HG02763 (cell line): ENCODE measurements around the gene ATP4A.
"Not testable (repeated sequence)": the region's sequence is repeated elsewhere in the genome, so short reads cannot be mapped to it uniquely, and the experiment has no call there.

Source experiments
- ATAC-seq: cut with Tn5 transposase; IDR thresholded peaks from one replicate; pipeline ENCODE4 v1.9.1; 2021; ENCODE audit warnings: mild to moderate bottlenecking, moderate library complexity; ENCODE audit not compliant: unreplicated experiment

ATP4A gene

DNA sequence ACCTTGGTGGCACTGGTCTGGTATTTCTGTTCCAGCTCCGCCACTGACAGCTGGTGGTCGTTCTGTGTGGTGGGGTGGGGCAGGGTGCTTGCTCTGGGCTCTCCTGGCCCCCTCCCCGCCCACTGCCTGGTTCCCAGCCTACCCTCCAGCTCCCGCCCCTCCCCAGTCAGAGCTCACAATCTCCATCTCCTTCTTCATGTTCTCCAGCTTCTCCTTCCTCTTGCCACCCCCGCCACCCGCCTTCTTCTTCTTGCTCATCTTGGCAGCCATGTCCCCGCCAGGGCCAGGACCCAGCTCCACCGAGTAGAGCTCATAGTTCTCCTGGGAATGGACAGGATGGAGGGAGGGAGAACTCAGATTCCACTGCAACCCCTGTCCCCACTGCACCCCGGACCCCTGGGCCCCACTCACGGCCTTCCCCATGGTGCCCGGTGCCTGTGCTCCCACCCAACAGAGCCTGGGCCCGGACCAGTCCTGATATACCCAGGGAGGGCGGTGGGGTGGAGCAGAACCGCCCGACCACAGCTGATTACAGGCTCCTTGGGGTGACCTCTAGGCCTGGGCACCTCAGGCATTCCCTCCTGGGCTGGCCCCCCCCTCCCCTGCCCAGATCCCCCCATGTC lies at the start of gene ATP4A:
Gene ATP4A, minus strand, starts transcription at position 452 of the 623 bp plus-strand sequence. Its CDS starts 29 bp downstream, at position 423.
- no peak for ATAC-seq

DNA sequence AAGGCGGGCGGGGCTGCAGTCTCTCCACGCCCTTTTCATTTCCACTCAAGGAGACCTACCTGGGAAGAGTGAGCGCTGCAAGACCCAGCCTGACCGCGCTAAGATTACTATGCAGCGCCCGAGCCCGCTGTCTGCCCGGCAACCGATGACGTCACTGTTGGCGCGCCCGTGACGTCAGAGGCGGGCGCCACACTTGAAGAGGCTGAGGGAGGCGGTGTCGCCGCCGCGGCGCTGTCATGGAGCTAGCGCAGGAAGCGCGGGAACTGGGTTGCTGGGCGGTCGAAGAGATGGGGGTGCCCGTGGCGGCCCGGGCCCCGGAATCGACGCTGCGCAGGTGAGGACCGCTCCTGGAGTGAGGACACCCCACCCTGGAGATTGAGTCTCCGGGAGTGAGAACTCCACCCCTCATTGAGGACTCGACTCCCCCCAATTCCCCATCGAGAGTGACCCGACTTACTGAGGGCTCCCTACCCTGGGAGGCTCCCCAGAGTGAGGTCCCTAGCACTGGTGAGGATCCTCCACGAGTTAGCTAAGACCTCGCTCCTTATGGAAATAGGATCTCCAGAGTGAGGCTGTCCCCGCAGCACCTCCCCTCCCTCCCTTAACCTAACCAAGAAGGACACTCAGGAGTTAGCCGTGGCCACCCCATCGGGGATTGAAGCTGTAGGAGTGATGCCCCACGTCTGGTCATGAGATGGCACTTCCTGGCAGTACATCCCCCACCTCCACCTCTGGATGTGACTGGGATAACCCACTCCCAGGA lies 49.3 kb upstream of the ATP4A start, which contains the start of gene HAUS5:
Gene HAUS5, plus strand, starts transcription at position 177 of the 763 bp plus-strand sequence. Its CDS starts 60 bp downstream, at position 237.
- ATAC-seq, result peak; percentile 70

DNA sequence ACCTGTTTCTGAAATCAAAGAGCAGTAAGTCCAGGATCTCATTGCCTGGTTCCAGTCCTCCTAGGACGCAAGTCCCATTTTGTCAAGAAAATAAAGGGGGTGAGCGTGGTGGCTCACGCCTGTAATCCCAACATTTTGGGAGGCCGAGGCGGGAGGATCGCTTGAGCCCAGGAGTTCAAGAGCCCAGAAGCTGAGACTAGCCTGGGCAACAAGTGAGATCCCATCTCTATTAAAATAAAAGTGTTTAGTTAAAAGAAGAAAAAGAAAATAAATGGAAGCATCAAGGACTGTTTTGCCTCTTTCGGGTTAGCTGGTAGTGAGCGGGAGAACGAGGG lies 48.7 kb upstream of the ATP4A start:
- no peak for ATAC-seq

DNA sequence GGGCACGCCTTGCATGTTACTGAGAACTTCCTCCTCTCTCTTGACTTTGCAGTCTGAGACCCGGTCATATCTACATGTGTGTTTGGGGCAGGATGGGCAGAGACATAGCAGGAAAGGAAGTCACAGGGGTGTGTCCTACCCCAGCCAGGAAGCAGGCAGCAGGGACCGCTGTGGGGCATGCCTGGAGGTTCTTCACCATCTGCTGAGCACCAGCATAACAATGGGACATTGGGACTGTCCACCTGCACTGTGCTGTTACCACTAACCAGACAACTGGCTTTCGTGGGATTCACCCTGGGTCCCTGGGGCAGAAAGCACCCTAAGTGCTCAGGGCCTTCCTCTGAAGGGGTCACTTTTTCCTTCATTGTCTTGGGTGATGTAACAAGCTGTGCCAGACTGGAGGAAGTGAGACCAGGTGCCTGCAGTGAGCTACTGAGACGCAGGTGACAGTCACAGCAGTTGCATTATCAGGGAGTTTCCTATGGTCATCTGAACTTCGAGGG lies 46.4 kb upstream of the ATP4A start:
- no peak for ATAC-seq

DNA sequence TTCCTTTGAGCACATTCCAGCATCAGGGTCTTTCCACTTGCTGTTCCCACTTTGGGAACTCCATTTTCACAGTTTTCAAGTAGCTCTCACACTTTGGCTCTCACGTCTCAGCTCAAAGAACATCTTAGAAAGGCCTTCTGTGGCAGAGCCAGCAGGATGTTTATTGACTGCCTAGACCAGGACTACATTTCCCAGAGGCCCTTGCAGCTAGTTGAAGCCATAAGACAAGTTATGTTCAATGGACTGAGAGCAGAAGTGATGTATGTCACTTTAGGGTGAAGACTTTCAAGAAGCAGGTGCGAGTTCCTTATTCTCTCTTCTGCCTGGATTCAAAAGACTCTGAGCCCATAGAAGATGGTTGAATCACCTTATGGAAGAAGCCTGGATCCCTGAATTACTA lies 44.8 kb upstream of the ATP4A start:
- ATAC-seq, result no peak

DNA sequence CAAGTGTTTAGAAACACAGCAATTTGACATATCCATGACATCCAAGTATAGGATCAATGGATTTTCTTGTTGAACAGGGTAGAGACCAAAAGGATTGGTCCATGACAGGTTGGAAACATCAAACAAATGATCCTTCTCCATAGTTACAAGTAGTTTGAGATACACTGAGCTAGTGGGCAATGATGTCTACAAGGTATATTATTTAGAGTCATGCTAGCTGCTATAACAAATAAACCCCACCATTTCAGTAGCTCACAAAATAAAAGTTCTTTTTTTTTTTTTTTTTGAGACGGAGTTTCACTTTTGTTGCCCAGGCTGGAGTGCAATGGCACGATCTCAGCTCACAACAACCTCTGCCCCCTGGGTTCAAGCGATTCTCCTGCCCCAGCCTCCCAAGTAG lies 44.2 kb upstream of the ATP4A start:
- no peak for ATAC-seq

DNA sequence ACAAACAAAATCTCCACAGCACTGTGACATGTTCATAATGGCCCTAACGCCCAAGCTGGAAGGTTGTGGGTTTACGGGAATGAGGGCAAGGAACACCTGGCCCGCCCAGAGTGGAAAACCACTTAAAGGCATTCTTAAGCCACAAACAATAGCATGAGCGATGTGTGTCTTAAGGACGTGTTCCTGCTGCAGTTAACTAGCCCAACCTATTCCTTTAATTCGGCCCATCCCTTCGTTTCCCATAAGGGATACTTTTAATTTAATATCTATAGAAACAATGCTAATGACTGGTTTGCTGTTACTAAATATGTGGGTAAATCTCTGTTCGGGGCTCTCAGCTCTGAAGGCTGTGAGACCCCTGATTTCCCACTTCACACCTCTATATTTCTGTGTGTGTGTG lies 43.7 kb upstream of the ATP4A start:
- ATAC-seq, result not testable (repeated sequence)

DNA sequence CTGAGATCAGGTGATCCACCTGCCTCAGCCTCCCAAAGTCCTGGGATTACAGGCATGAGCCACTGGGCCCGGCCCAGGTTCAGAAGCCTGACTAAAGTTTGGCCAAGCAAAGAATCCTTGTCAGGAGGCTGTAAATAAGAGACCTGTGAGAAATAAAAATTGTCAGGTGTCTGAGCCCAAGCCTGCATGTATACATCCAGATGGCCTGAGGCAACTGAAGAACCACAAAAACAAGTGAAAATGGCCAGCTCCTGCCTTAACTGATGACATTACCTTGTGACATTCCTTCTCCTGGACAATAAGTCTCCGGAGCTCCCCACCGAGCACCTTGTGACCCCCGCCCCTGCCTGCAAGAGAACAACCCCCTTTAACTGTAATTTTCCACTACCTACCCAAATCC lies 41.0 kb upstream of the ATP4A start:
- ATAC-seq, result not testable (repeated sequence)

DNA sequence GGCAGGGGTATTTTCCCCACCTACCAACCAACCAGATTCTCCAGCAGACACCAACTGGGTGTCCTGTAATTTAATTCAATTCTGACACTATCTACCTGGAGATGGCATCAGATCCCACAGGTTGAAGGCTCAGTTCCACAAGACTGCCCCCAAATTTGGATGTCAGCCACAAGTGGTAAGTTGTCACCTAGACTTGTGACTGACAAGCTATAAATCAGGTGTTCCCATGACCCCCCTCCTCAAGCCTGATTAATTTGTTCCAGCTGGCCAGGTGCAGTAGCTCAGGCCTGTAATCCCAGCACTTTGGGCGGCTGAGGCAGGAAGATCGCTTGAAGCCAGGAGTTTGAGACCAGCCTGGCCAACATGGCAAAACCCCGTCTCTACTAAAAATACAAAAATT lies 38.5 kb upstream of the ATP4A start:
- no peak for ATAC-seq

DNA sequence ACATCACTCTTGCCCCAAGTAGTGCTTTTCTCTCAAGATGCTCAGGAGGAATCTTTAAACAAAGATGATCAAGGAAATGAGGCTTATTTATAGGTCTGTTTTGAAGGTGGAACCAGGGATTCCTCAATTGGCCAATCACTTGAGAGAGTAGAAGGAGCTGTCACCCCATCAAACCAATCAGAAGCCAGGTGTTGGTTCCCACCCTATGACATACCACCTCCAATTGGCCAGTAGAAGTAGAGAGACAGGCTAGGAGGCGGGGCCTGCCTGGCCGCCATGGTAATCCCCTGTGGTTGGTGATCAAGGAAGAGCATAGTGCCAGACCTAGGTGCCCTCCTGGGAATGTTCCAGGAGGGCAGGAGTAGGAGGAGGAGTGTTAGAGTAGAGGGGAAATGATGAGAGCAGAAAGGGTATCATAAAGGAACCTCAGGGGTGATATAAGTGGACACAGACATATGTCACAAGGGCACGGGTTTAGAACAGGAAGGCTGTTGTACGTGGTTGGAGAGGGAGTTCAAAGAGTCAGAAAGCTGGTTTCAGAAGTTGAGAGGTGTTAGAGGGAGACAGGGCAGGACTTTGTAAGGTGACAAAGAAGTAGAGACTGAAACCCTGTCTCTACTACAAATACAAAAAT lies 33.0 kb upstream of the ATP4A start:
- ATAC-seq, result no peak

DNA sequence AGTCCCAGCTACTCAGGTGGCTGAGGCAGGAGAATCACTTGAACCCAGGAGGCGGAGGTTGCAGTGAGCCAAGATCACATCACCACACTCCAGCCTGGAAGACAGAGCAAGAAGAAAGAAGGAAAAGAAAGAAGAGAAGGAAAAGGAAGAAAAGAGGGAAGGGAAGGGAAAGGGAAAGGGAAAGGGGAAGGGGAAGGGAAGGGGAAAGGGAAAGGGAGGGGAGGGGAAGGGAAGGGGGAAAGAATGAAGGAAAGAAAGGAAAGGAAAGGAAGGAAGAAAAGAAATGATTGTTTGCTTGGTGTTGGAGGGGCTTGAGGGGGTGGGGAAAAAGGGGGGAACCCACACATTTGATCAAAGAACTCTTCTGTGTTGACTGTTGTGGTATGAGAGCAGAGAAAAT lies 32.5 kb upstream of the ATP4A start:
- no peak for ATAC-seq

DNA sequence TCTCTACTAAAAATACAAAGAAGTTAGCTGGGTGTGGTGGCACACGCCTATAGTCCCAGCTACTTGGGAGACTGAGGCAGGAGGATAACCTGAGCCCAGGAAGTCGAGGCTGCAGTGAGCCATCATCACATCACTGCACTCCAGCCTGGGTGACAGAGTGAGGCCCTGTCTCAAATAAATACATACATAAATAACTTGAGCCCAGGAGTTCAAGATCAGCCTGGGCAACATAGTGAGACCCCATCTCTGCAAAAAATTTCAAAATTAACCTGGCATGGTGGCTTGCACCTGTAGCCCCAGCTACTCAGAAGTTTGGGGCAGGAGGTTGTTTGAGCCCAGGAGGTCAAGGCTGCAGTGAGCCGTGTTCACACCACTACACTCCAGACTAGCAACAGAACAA lies 31.6 kb upstream of the ATP4A start:
- ATAC-seq, result not testable (repeated sequence)

DNA sequence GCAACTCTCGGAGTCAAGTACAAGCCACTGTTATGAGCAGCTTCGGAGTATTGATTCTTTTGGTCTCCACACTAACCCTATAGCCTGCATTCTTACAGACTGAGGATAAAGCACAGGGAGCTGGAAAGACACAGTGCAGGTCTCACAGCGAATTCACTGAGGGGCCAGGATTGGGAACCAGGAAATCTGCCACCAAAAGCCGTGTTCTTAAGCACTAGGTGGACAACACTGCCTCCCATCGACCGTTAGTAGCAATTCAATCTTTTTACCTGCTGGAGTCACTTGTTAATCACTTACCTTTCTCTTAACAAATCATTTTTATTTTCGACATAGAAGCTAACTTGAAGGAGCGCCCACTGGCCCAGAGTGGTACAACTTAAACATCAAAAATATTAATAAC lies 28.8 kb upstream of the ATP4A start:
- ATAC-seq, result no peak

DNA sequence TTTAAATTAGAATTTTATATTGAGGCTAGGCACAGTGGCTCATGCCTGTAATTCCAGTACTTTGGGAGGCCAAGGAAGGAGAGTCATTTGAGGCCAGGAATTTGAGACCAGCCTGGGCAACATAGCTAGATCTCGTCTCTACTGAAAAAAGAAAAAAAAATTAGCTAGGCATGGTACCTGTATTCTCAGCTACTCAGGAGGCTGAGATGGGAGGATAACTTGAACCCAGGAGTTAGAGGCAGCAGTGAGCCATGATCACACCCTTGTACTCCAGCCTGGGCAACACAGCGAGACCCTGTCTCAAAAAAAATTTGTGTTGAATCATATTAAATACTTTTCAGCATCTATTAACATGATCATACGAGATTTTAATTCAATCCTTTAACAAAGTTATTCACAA lies 27.4 kb upstream of the ATP4A start:
- no peak for ATAC-seq

DNA sequence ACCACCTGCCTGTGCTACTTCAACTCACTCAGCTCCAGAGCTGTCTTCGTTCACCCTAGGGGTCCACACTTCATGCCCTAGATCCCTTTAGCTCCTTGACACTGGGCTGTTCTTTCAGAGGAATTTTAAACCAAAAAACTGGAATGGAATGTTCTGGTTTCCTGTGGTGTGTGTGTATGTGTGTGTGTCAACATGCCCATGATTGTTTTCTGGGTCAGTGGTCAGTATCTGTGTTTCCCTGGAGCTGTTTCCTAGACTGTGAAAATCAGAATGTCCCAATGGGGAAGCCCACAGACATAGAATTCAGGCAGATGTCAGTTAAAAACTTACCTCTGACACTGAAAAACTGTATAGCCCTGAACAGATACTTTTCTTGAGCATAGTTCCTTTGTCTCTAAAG lies 23.9 kb upstream of the ATP4A start:
- ATAC-seq, result no peak

DNA sequence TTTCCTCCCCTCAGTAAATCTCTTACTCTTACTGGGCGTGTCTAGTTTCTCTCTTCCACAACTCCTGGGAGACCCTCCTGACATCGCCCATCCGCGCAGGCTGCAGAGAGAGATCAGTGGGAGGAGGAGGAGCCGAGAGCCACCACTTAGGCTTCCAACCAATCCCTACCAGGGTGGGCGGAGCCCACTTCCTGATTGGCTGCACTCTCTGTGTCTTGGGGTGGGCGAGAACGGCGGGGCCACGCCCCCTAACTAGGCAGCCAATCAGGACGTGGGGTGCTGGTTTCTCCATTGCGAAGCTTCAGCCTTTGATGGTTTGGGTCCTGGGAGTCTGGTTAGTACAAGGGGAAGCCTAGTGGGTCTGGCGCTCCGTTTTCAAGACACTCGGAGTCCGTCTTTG lies 22.4 kb upstream of the ATP4A start, which contains the start of gene PMIS2:
Gene PMIS2, plus strand, starts transcription at position 326 of the 400 bp plus-strand sequence. CDS start 87 bp downstream, outside the sequence.
- no peak for ATAC-seq

DNA sequence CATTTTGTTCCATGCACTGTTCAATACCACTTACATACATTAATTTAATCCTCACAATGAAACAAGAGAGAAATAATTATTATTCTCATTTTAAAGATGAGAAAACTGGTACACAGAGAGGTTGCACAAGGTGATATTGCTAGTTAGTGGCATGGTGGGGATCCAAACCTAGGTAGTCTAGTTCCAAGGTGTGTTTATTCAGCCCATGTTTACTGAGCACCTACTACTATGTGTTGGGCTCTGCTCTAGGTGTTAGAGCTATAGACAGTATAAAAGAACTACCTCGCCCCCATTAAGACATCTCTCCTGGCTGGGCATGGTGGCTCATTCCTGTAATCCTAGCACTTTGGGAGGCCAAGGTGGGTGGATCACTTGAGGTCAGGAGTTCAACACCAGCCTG lies 19.3 kb upstream of the ATP4A start:
- ATAC-seq, result no peak

DNA sequence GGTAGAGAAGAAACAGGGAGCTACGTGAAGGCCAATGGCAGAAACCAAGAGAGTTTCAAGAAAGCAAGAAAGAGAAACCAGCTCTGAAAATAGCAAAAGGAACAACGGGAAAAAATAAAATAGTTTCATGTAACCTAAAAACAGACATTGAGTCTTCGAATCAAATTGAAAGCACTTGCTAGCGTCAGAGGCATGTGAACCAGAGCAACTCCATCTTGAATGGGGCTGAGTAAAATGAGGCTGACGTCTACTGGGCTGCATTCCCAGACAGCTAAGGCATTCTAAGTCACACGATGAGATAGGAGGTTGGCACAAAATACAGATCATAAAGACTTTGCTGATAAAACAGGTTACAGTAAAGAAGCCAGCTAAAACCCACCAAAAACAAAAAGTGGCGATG lies 15.2 kb upstream of the ATP4A start:
- no peak for ATAC-seq

DNA sequence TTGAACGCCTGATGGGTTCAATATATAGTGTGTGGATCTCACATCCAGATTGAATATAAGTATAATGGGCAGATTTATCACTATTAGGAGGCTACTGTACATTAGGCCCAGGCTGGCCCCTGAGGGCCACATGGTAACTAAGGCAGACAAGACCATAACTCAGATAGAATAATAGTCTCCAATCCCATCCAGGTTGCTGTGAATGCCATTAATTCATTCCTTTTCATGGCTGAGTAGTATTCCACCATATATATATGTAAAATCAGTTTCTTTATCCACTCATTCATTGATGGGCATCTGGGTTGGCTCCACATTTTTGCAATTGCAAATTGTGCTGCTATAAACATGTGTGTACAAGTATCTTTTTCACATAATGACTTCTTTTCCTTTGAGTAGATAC lies 14.5 kb upstream of the ATP4A start:
- no peak for ATAC-seq

DNA sequence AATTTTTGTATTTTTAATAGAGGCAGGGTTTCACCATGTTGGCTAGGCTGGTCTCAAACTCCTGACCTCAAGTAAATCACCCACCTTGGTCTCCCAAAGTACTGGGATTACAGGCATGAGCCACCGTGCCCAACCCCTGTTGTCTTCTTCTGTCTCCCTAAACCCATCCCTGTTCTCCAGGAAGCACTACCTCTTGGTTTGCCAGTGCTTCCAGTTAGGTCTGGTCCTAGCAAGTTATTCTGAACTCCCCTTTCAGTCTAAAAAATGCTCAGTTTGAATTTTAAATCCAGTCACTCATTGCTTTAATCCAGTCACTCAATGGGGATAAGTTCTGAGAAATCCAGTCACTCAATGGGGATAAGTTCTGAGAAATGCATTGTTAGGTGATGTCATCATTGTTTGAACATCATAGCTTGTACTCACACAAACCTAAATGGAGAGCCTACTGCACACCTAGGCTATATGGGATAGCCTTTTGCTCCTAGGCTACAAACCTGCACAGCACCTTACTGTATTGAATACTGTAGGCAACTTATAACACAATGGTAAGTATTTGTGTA lies 8.0 kb upstream of the ATP4A start:
- ATAC-seq, result no peak

DNA sequence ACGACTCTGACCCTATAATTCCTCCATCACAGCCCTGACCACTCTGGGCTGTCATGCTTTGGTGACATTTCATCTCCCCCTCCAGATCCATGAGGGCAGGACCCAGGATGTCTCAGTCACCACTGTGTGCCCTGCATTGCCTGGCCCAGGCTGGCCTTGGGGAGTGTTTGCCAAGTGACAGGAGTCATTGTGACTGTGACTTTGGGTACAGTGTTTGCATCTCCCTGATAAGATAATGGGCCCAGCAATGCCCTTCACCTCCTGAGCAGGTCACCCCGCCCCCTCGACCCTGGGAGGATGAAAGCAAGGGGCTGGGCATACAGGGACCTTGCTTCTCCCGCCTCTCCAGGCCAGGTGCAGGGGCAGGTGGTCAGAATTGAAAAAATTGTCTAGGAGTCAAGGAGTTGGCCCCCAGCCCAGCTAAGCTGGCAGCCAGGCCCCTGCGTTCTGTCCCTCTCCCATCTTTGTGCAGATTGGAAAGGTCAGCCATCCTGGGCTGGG lies 5.9 kb upstream of the ATP4A start:
- no peak for ATAC-seq
